Camera-type eye (tissue), 1 donor: ENCODE data around the gene PPT1. TPM values are rescaled to one million over a fixed set of nuclear protein-coding genes. Genes with fewer than 3 reads are reported as not detected.

Experiments
- total RNA-seq: library from RNA; depleted of rRNA; stranded (reverse); fragments of >200 nt; gene quantifications from one replicate; pipeline ENCODE4 v1.2.3, GENCODE V29; 2014

Gene PPT1
- 72.4 TPM for total RNA-seq

DNA sequence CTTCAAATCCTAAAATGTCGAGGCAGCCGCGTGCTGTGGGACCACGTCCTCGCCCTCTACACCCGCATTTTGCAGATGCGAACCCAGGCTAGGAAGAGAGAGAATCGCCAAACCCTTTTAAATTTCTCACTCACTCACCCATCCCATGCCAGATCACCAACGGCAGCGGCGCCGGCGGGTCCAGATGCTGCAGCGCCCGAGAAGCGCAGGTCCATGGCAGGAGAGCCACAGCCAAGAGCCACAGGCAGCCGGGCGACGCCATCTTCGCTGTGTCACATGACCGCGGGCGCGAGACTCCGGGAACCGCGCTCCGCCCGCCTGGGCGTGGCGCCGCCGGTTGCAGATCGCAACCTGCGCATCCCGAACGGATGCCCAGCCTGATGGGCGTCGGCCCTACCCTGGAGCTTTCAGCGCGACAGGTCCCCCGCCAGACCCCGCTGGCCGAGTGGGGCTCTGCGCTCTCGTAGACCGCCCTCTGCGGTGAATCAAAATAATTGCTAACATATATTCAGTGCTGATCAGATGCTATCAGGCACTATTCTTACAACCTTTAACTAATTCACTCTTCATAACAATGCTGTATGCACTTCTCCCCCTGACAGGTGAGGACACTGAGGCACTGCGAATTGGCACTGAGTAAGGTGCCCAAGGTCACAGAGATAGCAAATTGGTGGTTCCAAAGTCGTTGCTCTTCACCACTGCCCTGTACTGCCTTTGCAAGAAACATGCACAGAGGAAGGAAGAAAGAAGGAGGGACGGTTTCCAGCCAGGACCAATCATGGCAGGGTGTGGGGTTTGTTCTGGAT is at the start of gene PPT1:
TSS of gene PPT1 (minus strand) at position 276 of the 806 bp plus-strand sequence. CDS start at position 262, 14 bp downstream.

DNA sequence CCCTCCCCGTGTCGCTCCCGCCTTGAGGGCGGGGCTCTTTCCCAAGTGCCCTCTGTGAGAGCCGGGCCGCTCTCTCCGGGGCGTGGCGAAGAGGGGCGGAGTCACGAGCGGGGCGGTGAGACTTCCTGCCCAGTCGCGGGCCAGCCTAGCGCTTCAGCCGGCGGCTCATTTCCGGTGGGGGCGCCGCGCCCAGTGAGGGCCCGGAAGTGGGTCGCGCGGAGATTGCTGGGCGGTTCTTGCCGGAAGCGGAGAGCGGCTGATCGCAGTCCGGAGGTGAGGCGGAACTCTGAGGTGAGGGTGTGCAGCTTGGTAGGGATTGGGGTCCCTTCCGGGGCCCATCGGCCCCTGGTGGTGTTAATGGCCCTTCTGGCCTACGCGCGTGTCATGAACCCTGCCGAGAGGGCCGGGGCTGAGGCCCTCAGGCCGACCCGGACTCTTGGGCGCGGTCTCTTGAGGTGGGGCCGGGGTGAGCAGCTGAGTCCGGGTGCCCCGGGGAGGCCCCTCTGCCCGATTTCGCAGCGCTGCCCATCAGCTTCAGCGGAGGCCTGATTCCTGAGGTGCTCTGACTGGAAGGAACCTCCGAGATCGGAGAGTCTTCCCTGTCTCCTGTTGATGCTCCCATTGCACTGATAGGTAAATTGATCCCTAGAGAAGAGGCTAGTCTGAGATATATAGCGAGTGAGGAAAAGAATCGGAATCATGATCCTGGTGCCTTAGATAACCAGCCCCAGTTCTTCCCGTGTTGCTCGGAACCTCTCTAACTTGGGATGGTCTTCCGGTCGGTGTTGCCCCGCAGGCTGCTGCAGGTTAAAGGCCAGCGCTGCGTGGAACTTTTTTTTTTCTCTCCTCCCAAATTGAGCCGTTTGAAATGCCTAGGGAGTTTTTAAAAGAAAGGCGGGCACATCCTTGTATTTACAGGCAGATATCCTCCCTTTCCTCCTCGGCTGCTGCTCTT is 56.3 kb downstream of the PPT1 start, which contains the start of gene CAP1:
TSS of gene CAP1 (plus strand) at position 219 of the 955 bp plus-strand sequence. CDS start 18,618 bp downstream, outside the sequence.

Other genes starting within 250 kb of the PPT1 start
- gene TRIT1, start 213.7 kb downstream of the PPT1 start, total RNA-seq, result 39.6 TPM
- gene MYCL, start 195.3 kb downstream of the PPT1 start, total RNA-seq, result 11.5 TPM
- 3.1 TPM for gene MFSD2A, start 142.1 kb downstream of the PPT1 start, total RNA-seq
- gene CAP1, start 56.5 kb downstream of the PPT1 start, total RNA-seq, result 142 TPM
- 88.9 TPM for gene RLF, start 64.1 kb upstream of the PPT1 start, total RNA-seq
- not detected for gene TMCO2, start 150.7 kb upstream of the PPT1 start, total RNA-seq
- 57.5 TPM for gene ZMPSTE24, start 161.0 kb upstream of the PPT1 start, total RNA-seq
- 66.9 TPM for gene COL9A2, start 220.0 kb upstream of the PPT1 start, total RNA-seq